HepG2 (cell line): Measurements from ENCODE around the gene CCDC83. TPM values are rescaled to one million over a fixed set of nuclear protein-coding genes. Genes with fewer than 3 reads are reported as not detected.

Experiments used
- CC2D1A ChIP-seq: sonication (generic); formaldehyde crosslinking; IDR thresholded peaks from 2 replicates; pipeline ENCODE4 v1.8.1; 2023; ENCODE audit warnings: mild to moderate bottlenecking, missing genetic modification reagents
- CENPBD1 ChIP-seq: sonication (generic); formaldehyde crosslinking; IDR thresholded peaks from 2 replicates; pipeline ENCODE4 v1.8.0; 2022; ENCODE audit warnings: missing genetic modification reagents, low read depth, mild to moderate bottlenecking, borderline replicate concordance
- DNMT3B ChIP-seq: conservative IDR thresholded peaks from 2 replicates; pipeline ENCODE4 v1.6.1; 2016; ENCODE audit warnings: missing biosample characterization, control low read depth
- HMGA1 ChIP-seq: sonication (generic); formaldehyde crosslinking; conservative IDR thresholded peaks from 2 replicates; pipeline ENCODE4 v1.4.0; 2020; ENCODE audit warnings: missing genetic modification reagents
- IKZF5 ChIP-seq: IDR thresholded peaks from 2 replicates; pipeline ENCODE4 v1.6.1; 2018; ENCODE audit warnings: missing genetic modification reagents, mild to moderate bottlenecking, missing compliant biosample characterization
- MAFK ChIP-seq, 2 experiments: IDR thresholded peaks in 1 of 2; conservative IDR thresholded peaks in 1 of 2; 2 replicates each; pipeline ENCODE4 v1.6.1; 2011; ENCODE audit warnings: improper control_type of control experiment in 2 of 2, low read length in 2 of 2
- POLR2G ChIP-seq: fragments of 200-400 bp; formaldehyde crosslinking; IDR thresholded peaks from 2 replicates; pipeline ENCODE4 v1.6.1; 2018; ENCODE audit warnings: mild to moderate bottlenecking, low read depth, low read length, moderate library complexity
- SKIL ChIP-seq: sonication (generic); formaldehyde crosslinking; IDR thresholded peaks from 2 replicates; pipeline ENCODE4 v1.8.0; 2022; ENCODE audit warnings: missing genetic modification reagents, mild to moderate bottlenecking, moderate library complexity, borderline replicate concordance
- SMAD3 ChIP-seq: sonication (generic); formaldehyde crosslinking; IDR thresholded peaks from 2 replicates; pipeline ENCODE4 v1.4.0; 2020; ENCODE audit warnings: missing genetic modification reagents
- ZNF124 ChIP-seq: sonication (generic); formaldehyde crosslinking; IDR thresholded peaks from 2 replicates; pipeline ENCODE4 v1.4.0; 2020; ENCODE audit warnings: missing genetic modification reagents
- ZNF136 ChIP-seq: sonication (generic); formaldehyde crosslinking; IDR thresholded peaks from 2 replicates; pipeline ENCODE4 v1.8.1; 2022; ENCODE audit warnings: low read depth, mild to moderate bottlenecking, moderate library complexity, missing genetic modification reagents
- ZNF703 ChIP-seq: sonication (generic); formaldehyde crosslinking; IDR thresholded peaks from 2 replicates; pipeline ENCODE4 v1.5.1; 2020; ENCODE audit warnings: missing genetic modification reagents, mild to moderate bottlenecking, moderate library complexity, borderline replicate concordance
- ZNF720 ChIP-seq: sonication (generic); formaldehyde crosslinking; IDR thresholded peaks from 2 replicates; pipeline ENCODE4 v1.4.0; 2020; ENCODE audit warnings: missing genetic modification reagents
- polyA plus RNA-seq, 8 experiments: library from polyadenylated mRNA; depleted of rRNA in 3 of 8; stranded (reverse) in 7 of 8; unstranded in 1 of 8; fragments of >200 nt; fragmentation: Illumina TruSeq in 4 of 8; extraction: Trizol in 4 of 8; gene quantifications; 2 replicates each; pipeline versions ENCODE4 v1.2.1 to v1.2.3, GENCODE V29; 2011 to 2016; ENCODE audit warnings: low read depth in 4 of 8, missing spikeins in 1 of 8, mixed read lengths in 1 of 8; ENCODE audit not compliant: insufficient read depth in 1 of 8
- total RNA-seq, 5 experiments: library from RNA; depleted of rRNA; stranded (reverse); fragments of >200 nt; fragmentation: Illumina TruSeq; extraction: Trizol; gene quantifications; 2 replicates each; pipeline ENCODE4 v1.2.3, GENCODE V29; 2016; ENCODE audit warnings: low read depth in 1 of 5
- TF ChIP-seq, protein P1 (sequence below): sonication (generic); formaldehyde crosslinking; IDR thresholded peaks from 2 replicates; pipeline ENCODE4 v1.5.1; 2020; ENCODE audit warnings: missing genetic modification reagents, mild to moderate bottlenecking, borderline replicate concordance
- TF ChIP-seq, protein P2 (sequence below): sonication (generic); formaldehyde crosslinking; conservative IDR thresholded peaks from 2 replicates; pipeline ENCODE4 v1.4.0; 2020; ENCODE audit warnings: mild to moderate bottlenecking, missing genetic modification reagents, moderate library complexity

Gene CCDC83
- total and polyA plus RNA-seq, 2 of the 13 experiments (the other 11 are each of a cell fraction or from before 2014, with no cell fraction given): not detected

- TF ChIP-seq HMGA1 (CRISPR knock-in tag): no peak
- no peak for TF ChIP-seq POLR2G
- TF ChIP-seq, protein P1, sequence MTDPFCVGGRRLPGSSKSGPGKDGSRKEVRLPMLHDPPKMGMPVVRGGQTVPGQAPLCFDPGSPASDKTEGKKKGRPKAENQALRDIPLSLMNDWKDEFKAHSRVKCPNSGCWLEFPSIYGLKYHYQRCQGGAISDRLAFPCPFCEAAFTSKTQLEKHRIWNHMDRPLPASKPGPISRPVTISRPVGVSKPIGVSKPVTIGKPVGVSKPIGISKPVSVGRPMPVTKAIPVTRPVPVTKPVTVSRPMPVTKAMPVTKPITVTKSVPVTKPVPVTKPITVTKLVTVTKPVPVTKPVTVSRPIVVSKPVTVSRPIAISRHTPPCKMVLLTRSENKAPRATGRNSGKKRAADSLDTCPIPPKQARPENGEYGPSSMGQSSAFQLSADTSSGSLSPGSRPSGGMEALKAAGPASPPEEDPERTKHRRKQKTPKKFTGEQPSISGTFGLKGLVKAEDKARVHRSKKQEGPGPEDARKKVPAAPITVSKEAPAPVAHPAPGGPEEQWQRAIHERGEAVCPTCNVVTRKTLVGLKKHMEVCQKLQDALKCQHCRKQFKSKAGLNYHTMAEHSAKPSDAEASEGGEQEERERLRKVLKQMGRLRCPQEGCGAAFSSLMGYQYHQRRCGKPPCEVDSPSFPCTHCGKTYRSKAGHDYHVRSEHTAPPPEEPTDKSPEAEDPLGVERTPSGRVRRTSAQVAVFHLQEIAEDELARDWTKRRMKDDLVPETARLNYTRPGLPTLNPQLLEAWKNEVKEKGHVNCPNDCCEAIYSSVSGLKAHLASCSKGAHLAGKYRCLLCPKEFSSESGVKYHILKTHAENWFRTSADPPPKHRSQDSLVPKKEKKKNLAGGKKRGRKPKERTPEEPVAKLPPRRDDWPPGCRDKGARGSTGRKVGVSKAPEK: no peak
- TF ChIP-seq ZNF124 (CRISPR knock-in tag): no peak
- no peak for TF ChIP-seq DNMT3B (CRISPR knock-in tag)
- no peak for TF ChIP-seq CC2D1A
- TF ChIP-seq, protein P2, sequence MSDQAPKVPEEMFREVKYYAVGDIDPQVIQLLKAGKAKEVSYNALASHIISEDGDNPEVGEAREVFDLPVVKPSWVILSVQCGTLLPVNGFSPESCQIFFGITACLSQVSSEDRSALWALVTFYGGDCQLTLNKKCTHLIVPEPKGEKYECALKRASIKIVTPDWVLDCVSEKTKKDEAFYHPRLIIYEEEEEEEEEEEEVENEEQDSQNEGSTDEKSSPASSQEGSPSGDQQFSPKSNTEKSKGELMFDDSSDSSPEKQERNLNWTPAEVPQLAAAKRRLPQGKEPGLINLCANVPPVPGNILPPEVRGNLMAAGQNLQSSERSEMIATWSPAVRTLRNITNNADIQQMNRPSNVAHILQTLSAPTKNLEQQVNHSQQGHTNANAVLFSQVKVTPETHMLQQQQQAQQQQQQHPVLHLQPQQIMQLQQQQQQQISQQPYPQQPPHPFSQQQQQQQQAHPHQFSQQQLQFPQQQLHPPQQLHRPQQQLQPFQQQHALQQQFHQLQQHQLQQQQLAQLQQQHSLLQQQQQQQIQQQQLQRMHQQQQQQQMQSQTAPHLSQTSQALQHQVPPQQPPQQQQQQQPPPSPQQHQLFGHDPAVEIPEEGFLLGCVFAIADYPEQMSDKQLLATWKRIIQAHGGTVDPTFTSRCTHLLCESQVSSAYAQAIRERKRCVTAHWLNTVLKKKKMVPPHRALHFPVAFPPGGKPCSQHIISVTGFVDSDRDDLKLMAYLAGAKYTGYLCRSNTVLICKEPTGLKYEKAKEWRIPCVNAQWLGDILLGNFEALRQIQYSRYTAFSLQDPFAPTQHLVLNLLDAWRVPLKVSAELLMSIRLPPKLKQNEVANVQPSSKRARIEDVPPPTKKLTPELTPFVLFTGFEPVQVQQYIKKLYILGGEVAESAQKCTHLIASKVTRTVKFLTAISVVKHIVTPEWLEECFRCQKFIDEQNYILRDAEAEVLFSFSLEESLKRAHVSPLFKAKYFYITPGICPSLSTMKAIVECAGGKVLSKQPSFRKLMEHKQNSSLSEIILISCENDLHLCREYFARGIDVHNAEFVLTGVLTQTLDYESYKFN: no peak
- TF ChIP-seq SMAD3: no peak
- TF ChIP-seq ZNF136 (CRISPR knock-in tag): no peak
- no peak for TF ChIP-seq MAFK (conservative IDR thresholded peaks at IDR 0.05 in 1 of 2, IDR thresholded peaks at IDR 0.05 in 1 of 2; ENCODE audit: low read length in 2 of 2)
- TF ChIP-seq ZNF703: no peak
- no peak for TF ChIP-seq ZNF720 (CRISPR knock-in tag)
- no peak for TF ChIP-seq IKZF5 (CRISPR knock-in tag)
- no peak for TF ChIP-seq CENPBD1 (CRISPR knock-in tag)
- no peak for TF ChIP-seq SKIL
Measured at GRCh38 chr11:85810871-85811611, 44.1 kb upstream of the CCDC83 start, which contains the start of gene SYTL2 (continued).
